Tibial artery (tissue), 4 donors: ENCODE data around the gene ECHS1.

Experiments
- DNase-seq, 2 donors: peaks; one replicate each; pipeline ENCODE4 v3.0.0-alpha.2; 2019
- H3K27ac ChIP-seq, 2 donors: fragments of 200-600 bp; sonication (generic) in 1 of 2; 1 replicate in 1 of 2; 2 replicates in 1 of 2; pipeline ENCODE4 v1.5.1; 2018 to 2019; ENCODE audit warnings: mild to moderate bottlenecking in 1 of 2
- H3K27me3 ChIP-seq, 2 donors: fragments of 200-600 bp; sonication (generic) in 1 of 2; one replicate each; pipeline versions ENCODE4 v1.5.1 to v1.6.0; 2016 to 2019
- H3K36me3 ChIP-seq, 3 donors: fragments of 200-600 bp; sonication (generic) in 2 of 3; one replicate each; pipeline ENCODE4 v1.5.1; 2016 to 2019; ENCODE audit warnings: mild to moderate bottlenecking in 2 of 3
- H3K4me1 ChIP-seq, 4 donors: fragments of 200-600 bp; sonication (generic) in 2 of 4; 1 replicate in 3 of 4; 2 replicates in 1 of 4; pipeline ENCODE4 v1.5.1; 2016 to 2019
- H3K4me3 ChIP-seq, 2 donors: fragments of 200-600 bp; sonication (generic) in 1 of 2; 1 replicate in 1 of 2; 2 replicates in 1 of 2; pipeline ENCODE4 v1.5.1; 2018 to 2019; ENCODE audit warnings: mild to moderate bottlenecking in 2 of 2
- H3K9me3 ChIP-seq, 3 donors: fragments of 200-600 bp; sonication (generic) in 1 of 3; one replicate each; pipeline ENCODE4 v1.5.1; 2016 to 2019
- intact Hi-C: fragments of 100-400 bp; cut with DNase I; formaldehyde crosslinking; loops from one replicate; pipeline ENCODE4 v1.15.0; 2023; ENCODE audit warnings: low total_unique reads
- TF ChIP-seq, protein P1 (sequence below), 2 experiments: fragments of 200-600 bp in 1 of 2; fragments of 450-650 bp in 1 of 2; IDR thresholded peaks; one replicate each; pipeline ENCODE4 v1.5.1; 2017 to 2019; ENCODE audit warnings: antibody characterized with exemption in 2 of 2, mild to moderate bottlenecking in 1 of 2, moderate library complexity in 1 of 2

ECHS1 gene

DNA sequence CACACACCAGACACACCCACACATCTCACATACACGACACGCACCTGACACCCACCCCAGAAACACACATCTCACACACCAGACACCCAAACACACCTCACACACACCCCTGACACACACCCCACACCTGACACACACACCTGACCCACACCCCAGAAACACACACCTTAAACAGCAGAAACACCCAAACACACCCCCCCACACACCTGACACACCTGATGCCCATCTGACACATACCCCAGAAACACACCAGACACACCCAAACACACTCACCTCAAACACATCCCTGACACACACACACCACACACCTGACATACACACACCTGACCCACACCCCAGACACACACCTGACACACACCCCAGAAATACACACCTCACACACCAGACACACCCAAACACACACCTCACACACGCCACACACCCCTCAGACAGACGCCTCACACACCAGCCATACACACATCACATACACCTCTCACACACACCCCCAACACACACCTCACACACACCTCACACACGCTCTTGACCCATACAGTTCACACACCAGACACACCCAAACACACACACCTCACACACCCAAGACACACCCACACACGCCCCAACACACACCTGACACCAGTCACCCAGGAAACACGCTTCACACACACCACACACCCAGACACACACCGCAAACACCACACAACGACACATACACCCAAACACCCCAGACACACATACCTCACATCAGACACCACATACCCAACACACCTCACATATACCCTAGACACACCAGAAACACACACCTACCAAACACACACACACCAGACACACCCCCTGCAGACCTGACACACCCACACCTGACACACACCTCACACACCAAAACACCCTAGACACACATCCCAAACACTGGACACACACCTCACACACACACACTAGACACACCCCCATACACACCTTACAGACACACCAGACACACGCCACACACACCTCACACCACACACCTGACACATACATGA, 34.8 kb downstream of the ECHS1 start:
- TF ChIP-seq, protein P1, sequence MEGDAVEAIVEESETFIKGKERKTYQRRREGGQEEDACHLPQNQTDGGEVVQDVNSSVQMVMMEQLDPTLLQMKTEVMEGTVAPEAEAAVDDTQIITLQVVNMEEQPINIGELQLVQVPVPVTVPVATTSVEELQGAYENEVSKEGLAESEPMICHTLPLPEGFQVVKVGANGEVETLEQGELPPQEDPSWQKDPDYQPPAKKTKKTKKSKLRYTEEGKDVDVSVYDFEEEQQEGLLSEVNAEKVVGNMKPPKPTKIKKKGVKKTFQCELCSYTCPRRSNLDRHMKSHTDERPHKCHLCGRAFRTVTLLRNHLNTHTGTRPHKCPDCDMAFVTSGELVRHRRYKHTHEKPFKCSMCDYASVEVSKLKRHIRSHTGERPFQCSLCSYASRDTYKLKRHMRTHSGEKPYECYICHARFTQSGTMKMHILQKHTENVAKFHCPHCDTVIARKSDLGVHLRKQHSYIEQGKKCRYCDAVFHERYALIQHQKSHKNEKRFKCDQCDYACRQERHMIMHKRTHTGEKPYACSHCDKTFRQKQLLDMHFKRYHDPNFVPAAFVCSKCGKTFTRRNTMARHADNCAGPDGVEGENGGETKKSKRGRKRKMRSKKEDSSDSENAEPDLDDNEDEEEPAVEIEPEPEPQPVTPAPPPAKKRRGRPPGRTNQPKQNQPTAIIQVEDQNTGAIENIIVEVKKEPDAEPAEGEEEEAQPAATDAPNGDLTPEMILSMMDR (IDR thresholded peaks at IDR 0.05): no peak
- Histone ChIP-seq H3K36me3 (no peaks in the 10 kb centered on the region), H3K9me3 (no peaks in the 10 kb centered on the region), H3K4me3 (no peak overlapping the region), H3K27me3 (peaks cover 9 to 87% of the 10 kb centered on the region in 2 donors), H3K4me1 (peaks cover 0 to 25% (median 23%) of the 10 kb centered on the region in 4 donors), H3K27ac (no peak overlapping the region)
- DNase-seq: no peak
- intact Hi-C loops: no loop called here

- Histone ChIP-seq H3K9me3 (no peaks in the 10 kb centered on the region), H3K4me1 (peaks cover 0 to 25% (median 23%) of the 10 kb centered on the region in 4 donors), H3K27ac (no peak overlapping the region), H3K4me3 (no peak overlapping the region), H3K36me3 (no peaks in the 10 kb centered on the region), H3K27me3 (peaks cover 13 to 87% of the 10 kb centered on the region in 2 donors)
- TF ChIP-seq, protein P1 (IDR thresholded peaks at IDR 0.05): no peak
- DNase-seq: no peak
- intact Hi-C loops: no loop called here
These were observed 35.8 kb downstream of the ECHS1 start for GRCh38 chr10:133337370-133337725.

GRCh38 chr10:133336577-133337369, 36.4 kb downstream of the ECHS1 start, which contains the start of gene CALY:
CALY (minus strand) TSS chr10:133336896; CDS start chr10:133328989, 7,907 bp downstream.
- Histone ChIP-seq H3K4me1 (peaks cover 0 to 25% (median 23%) of the 10 kb centered on the region in 4 donors), H3K9me3 (no peaks in the 10 kb centered on the region), H3K4me3 (peak within 1 kb of the TSS; percentile 23 to 42), H3K27ac (no peak within 1 kb of the TSS), H3K27me3 (peaks cover 13 to 86% of the 10 kb centered on the region in 2 donors), H3K36me3 (no peaks in the 10 kb centered on the region)
- intact Hi-C loops: no loop called here
- TF ChIP-seq, protein P1 (IDR thresholded peaks at IDR 0.05): no peak
- DNase-seq: no peak

DNA sequence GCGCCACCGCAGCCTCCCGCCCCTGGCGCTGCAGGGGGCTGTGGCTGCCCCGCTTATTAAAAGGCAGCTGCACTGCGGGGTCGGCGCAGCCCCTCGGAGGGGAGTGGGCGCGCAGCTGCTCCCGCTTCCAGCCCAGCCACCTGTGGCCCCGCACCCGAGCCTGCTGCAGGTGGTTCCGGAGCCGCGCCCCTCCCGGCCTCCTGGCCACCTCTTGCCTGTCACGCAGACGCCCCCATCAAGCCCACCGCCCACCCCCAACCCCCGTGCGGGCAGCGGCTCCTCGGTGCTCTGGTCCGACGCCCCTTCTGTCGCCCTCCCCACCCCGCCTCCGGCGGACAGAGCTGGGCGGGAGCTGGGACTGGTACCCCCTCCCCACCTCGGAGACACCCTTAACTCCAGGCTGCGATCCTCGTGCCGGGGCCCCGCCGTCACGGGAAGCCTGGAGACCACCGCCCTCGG, 37.0 kb downstream of the ECHS1 start:
- H3K9me3 ChIP-seq: no peaks in the 10 kb centered on the region
- no peaks in the 10 kb centered on the region for H3K36me3 ChIP-seq
- H3K27ac ChIP-seq: no peak overlapping the region
- H3K27me3 ChIP-seq: peaks cover 13 to 87% of the 10 kb centered on the region in 2 donors
- intact Hi-C loops: no loop called here
- TF ChIP-seq, protein P1 (IDR thresholded peaks at IDR 0.05): no peak
- peak overlapping the region; percentile 23 to 42 for H3K4me3 ChIP-seq
- peaks cover 0 to 25% (median 23%) of the 10 kb centered on the region in 4 donors for H3K4me1 ChIP-seq
- no peak for DNase-seq

DNA sequence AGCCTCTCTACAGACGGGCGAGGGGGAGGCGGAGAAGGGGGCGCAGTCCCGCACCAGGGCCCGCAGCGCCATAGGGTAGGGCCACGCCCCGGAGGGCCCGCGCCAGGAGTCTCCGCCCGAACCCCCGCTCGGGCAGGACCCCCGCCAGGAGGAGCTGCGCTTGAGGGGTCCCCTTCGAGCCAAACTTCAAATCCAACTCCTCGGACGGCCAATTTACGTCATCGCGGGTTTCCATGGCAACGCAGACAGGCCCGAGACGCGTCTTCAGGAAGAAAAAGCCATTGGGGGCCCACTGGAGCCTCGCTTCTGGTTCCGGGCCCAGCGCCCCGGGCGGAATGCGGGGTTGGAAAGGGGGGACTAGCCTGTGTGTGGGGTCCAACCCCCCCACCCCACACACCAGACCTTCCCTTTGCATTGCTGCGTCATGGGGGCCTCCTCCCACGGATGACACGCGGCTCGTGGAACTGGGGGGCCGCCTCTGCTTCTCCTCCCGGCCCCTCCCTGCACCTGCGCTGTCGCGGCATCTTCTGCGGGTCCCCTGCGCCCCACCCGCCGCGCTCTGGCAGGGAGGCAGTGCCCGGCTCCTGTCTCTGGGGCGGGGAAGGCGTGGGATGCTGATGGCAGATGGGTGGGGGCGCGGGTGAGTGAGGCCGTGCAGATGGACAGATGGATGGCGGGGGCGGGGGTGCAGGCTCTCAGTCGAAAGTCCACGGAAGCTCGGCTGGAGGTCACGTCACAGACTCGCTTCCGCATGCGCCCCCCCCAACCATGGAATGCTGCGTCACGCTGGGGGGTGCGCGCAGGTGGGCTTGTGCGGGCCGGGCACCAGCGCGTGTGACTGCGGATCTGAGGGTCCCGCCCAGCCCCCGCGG, 37.7 kb downstream of the ECHS1 start:
- Histone ChIP-seq H3K4me1 (peaks cover 0 to 25% (median 23%) of the 10 kb centered on the region in 4 donors), H3K36me3 (no peaks in the 10 kb centered on the region), H3K27ac (no peak overlapping the region), H3K4me3 (peak overlapping the region; percentile 23 to 42), H3K27me3 (peaks cover 13 to 88% of the 10 kb centered on the region in 2 donors), H3K9me3 (no peaks in the 10 kb centered on the region)
- no peak for DNase-seq
- intact Hi-C loops: no loop called here
- TF ChIP-seq, protein P1 (IDR thresholded peaks at IDR 0.05): no peak
